Mammary epithelial cell (primary cell): ENCODE results near the gene TAB2.

ENCODE experiments used
- CTCF ChIP-seq, 2 donors: IDR thresholded peaks in 1 of 2; conservative IDR thresholded peaks in 1 of 2; 2 replicates each; pipeline ENCODE4 v1.5.1; 2011 to 2012; ENCODE audit warnings: inconsistent platforms in 2 of 2, low read length in 2 of 2, mild to moderate bottlenecking in 2 of 2, control low read depth in 1 of 2, low read depth in 1 of 2; ENCODE audit not compliant: insufficient read depth in 1 of 2; ENCODE audit errors: extremely low read depth in 1 of 2
- EZH2 ChIP-seq: IDR thresholded peaks from 2 replicates; pipeline ENCODE4 v1.6.1; 2012; ENCODE audit warnings: low read length, inconsistent platforms, borderline replicate concordance

- TF ChIP-seq CTCF (conservative IDR thresholded peaks at IDR 0.05 in 1 of 2, IDR thresholded peaks at IDR 0.05 in 1 of 2; ENCODE audit: extremely low read depth in 1 of 2, insufficient read depth in 1 of 2, low read depth in 1 of 2, low read length in 2 of 2), result no peak
- TF ChIP-seq EZH2, result no peak
These were observed 129.4 kb downstream of the TAB2 start for GRCh38 chr6:149446791-149447376.
